ENCODE measurements around the gene ZNF777.
"Not testable (repeated sequence)": the region's sequence is repeated elsewhere in the genome, so short reads cannot be mapped to it uniquely, and the experiment has no call there.

DNA sequence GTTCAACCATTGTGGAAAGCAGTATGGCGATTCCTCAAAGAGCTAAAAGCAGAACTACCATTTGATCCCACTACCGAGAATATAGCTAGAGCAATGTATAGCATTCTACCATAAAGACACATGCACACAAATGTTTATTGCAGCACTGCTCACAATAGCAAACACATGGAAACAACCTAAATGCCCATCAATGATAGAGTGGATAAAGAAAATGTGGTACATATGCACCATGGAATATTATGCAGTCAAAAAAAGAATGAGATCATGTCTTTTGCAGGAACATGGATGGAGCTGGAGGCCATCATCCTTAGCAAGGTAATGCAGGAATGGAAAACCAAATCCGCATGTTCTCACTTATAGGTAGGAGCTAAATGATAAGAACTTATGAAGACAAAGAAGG, 47.8 kb downstream of the ZNF777 start:
- TF ChIP-seq, protein P1, sequence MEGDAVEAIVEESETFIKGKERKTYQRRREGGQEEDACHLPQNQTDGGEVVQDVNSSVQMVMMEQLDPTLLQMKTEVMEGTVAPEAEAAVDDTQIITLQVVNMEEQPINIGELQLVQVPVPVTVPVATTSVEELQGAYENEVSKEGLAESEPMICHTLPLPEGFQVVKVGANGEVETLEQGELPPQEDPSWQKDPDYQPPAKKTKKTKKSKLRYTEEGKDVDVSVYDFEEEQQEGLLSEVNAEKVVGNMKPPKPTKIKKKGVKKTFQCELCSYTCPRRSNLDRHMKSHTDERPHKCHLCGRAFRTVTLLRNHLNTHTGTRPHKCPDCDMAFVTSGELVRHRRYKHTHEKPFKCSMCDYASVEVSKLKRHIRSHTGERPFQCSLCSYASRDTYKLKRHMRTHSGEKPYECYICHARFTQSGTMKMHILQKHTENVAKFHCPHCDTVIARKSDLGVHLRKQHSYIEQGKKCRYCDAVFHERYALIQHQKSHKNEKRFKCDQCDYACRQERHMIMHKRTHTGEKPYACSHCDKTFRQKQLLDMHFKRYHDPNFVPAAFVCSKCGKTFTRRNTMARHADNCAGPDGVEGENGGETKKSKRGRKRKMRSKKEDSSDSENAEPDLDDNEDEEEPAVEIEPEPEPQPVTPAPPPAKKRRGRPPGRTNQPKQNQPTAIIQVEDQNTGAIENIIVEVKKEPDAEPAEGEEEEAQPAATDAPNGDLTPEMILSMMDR (conservative IDR thresholded peaks at IDR 0.05 in 1 of 2, IDR thresholded peaks at IDR 0.05 in 1 of 2; ENCODE audit: low read depth in 1 of 2, low read length in 2 of 2), result not testable (repeated sequence)
- not testable (repeated sequence) for TF ChIP-seq EZH2 (IDR thresholded peaks at IDR 0.05; ENCODE audit: low read length, missing control alignments)

All from fibroblast of lung (primary cell).